Brain microvascular endothelial cell (primary cell): Measurements from ENCODE around the gene DERL2.

Experiments used
- DNase-seq: peaks from one replicate; pipeline ENCODE4 v3.0.0-alpha.2; 2020
- H3K27ac ChIP-seq: fragments of 250-450 bp; sonication (Bioruptor Pico); 2 replicates; pipeline ENCODE4 v1.5.1; 2020; ENCODE audit warnings: mild to moderate bottlenecking, moderate library complexity
- H3K27me3 ChIP-seq: fragments of 250-450 bp; sonication (Bioruptor Pico); replicated peaks from 2 replicates; pipeline ENCODE4 v1.5.1; 2020; ENCODE audit warnings: mild to moderate bottlenecking
- H3K36me3 ChIP-seq: fragments of 250-450 bp; sonication (Bioruptor Pico); replicated peaks from 2 replicates; pipeline ENCODE4 v1.5.1; 2020; ENCODE audit warnings: mild to moderate bottlenecking
- H3K4me3 ChIP-seq: 2 replicates; pipeline ENCODE4 v1.5.1; 2011; ENCODE audit warnings: low read depth, mild to moderate bottlenecking, control low read depth, low read length, moderate library complexity
- in situ Hi-C: cut with HindIII; loops from 2 replicates; pipeline ENCODE4 v1.10.0; 2017; ENCODE audit warnings: low sequenced_read_pairs, low pct_ligation_motif_present
- TF ChIP-seq, protein P1 (sequence below): IDR thresholded peaks from 2 replicates; pipeline ENCODE4 v1.5.1; 2011; ENCODE audit warnings: low read depth, mild to moderate bottlenecking, moderate library complexity, low read length, control low read depth, inconsistent platforms; ENCODE audit errors: missing control alignments

The DERL2 gene

DNA sequence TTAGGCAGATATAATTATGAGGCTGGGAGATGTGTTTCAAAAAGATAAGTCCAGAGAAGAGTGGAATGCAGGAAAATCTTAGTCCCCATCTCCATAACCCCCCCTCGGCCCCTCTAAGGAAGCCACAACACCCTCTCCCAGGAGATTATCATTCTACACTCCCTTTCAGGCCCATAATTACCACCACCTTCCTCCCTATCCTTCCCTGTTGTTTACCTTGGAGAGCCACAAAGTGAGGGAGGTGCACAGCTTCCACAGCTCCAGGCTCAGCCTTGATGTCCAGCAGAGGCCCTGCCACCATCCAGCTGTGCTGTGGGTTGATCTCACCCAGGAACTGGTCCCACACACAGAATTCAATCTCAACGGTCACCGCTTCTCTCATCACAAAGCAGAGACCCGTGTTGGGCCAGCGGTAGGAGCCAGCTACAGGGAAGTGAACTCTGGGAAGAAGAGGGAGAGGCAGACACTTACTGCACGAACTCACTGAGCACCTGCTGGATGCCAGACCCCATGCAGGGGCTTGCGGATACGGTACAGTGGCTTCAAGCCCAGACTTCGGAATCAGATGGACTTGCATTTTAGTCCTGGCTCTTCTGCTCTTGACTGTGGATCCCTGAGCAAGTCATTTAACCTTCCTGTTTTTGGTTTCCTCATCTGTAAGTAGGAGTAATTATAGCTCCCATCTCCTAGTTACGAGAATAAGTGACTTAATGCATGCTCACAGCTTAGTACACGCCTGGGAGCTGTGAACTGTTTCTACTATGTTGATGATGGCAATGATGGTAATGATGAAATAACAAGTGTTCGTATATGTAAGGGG lies 44.5 kb upstream of the DERL2 start:
- no peaks in the 10 kb centered on the region for H3K27me3 ChIP-seq
- DNase-seq = no peak
- H3K4me3 ChIP-seq = no peak overlapping the region
- no peaks in the 10 kb centered on the region for H3K36me3 ChIP-seq
- in situ Hi-C loops = no loop called here
- H3K27ac ChIP-seq = no peak overlapping the region
- TF ChIP-seq, protein P1, sequence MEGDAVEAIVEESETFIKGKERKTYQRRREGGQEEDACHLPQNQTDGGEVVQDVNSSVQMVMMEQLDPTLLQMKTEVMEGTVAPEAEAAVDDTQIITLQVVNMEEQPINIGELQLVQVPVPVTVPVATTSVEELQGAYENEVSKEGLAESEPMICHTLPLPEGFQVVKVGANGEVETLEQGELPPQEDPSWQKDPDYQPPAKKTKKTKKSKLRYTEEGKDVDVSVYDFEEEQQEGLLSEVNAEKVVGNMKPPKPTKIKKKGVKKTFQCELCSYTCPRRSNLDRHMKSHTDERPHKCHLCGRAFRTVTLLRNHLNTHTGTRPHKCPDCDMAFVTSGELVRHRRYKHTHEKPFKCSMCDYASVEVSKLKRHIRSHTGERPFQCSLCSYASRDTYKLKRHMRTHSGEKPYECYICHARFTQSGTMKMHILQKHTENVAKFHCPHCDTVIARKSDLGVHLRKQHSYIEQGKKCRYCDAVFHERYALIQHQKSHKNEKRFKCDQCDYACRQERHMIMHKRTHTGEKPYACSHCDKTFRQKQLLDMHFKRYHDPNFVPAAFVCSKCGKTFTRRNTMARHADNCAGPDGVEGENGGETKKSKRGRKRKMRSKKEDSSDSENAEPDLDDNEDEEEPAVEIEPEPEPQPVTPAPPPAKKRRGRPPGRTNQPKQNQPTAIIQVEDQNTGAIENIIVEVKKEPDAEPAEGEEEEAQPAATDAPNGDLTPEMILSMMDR = no peak

DNA sequence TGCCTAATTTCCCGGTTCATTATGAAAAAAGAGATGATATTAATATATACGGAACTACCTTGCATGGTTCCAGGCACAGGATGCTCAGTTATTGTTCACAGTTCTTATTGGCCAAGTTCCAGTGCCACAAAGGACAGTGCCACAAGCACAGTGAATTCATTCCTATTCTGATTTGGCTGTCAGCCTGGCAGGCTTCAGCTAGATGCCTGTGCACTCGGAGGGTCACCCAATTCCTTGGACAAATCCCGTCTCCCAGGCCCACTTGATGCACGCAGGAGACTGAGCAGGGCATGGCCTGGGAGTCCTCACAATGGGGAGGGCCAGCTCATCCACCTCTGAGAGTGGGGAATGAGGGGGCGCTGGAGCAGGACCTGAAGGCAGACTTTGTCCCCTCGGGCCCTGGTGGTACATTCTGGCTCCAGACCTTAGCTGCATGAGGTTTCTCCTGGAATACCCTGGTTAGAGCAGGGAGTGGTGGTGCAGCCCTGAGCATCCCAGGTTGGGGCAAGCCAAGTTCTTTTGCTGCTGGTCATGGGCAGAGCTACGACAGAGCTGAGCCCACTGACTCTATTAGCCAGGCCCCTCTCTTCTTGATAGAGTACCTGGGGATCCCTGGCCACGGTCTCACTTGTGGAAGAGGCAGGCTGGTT lies 41.7 kb upstream of the DERL2 start:
- no peak overlapping the region for H3K4me3 ChIP-seq
- TF ChIP-seq, protein P1 = no peak
- in situ Hi-C loops = no loop called here
- H3K36me3 ChIP-seq = no peaks in the 10 kb centered on the region
- no peak overlapping the region for H3K27ac ChIP-seq
- no peak for DNase-seq
- no peaks in the 10 kb centered on the region for H3K27me3 ChIP-seq

DNA sequence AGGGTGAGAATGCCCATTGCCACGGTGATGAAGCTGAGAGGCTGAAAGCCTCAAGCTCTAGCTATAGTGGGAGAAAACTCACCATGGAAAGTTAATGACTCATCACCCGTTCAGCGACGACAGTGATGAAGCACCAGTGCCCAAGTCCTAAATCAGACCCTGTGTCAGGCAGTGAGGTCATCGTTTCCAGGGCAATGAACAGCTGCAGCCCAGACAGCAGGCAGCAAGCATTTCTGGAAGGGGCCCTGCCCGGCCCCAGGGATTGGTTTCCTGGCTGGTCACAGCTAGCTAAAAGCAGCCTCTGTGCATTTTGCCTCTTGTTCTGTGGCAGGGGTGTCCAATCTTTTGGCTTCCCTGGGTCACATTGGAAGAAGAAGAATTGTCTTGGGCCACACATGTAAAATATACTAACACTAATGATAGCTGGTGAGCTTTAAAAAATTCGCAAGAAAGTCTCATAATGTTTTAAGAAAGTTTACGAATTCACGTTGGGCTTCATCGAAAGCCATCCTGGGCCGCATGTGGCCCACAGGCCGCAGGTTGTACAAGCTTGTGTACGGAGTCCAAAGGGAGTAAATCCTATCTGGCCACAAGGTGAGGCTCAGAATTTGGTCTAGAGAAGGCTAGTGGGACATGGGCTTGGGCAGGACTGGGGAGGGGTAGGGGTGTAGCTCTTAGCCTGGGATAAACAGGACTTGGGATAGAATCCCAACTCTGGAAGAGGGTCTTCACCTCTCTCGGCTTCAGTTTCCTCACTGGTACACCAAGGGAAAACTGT lies 41.0 kb upstream of the DERL2 start:
- in situ Hi-C loops = no loop called here
- TF ChIP-seq, protein P1 = no peak
- DNase-seq = peak; percentile 96
- H3K36me3 ChIP-seq = no peaks in the 10 kb centered on the region
- peak overlapping the region; percentile 65 for H3K27ac ChIP-seq
- H3K4me3 ChIP-seq = no peak overlapping the region
- no peaks in the 10 kb centered on the region for H3K27me3 ChIP-seq

DNA sequence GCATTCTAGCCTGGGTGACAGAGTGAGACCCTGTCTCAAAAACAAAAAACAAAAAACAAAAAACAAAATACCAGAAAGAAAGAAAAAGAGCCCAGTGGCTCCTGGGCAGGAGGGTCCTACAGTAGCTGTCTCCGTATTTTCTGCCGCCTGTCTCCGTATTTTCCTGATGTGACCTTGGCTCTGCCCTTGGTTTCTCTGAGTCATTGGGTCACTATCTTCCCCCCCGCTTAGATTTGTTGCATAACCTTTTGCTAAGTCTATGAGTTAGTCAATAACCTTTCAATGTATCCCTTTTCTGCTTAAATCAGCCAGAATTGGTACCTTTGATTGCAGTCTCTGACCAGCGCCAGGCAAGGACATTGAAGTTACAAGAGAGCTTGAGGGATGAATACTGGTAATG lies 37.3 kb upstream of the DERL2 start:
- in situ Hi-C loops = no loop called here
- no peak for DNase-seq
- H3K4me3 ChIP-seq = no peak overlapping the region
- no peak overlapping the region for H3K27ac ChIP-seq
- no peaks in the 10 kb centered on the region for H3K36me3 ChIP-seq
- TF ChIP-seq, protein P1 = no peak
- H3K27me3 ChIP-seq = no peaks in the 10 kb centered on the region

DNA sequence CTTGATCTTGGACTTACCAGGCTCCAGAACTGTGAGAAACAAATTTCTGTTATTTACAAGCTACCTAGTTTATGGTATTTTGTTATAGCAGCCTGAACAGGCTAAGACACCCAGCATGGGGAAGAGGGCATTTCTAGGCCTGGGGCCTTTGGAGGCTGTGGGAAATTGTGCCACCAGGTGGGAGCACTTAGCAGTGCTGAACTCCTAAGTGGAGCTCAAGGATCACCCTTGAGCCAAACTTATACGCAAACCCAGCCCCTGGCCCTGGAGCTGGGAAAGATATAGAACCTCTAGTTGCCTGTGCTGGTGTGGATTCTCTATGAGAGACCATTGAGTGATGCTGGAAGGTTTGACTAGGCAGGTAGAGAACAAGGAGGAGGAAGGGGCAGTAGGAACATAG lies 36.5 kb upstream of the DERL2 start:
- no peak for DNase-seq
- Histone ChIP-seq H3K4me3 (no peak overlapping the region), H3K36me3 (no peaks in the 10 kb centered on the region), H3K27me3 (no peaks in the 10 kb centered on the region), H3K27ac (no peak overlapping the region)
- in situ Hi-C loops = no loop called here
- TF ChIP-seq, protein P1 = peak; percentile 18
